HepG2 (cell line): ENCODE results near the gene INTS14. TPM values are rescaled to one million over a fixed set of nuclear protein-coding genes. Genes with fewer than 3 reads are reported as not detected.

Experiments
- ADNP ChIP-seq: sonication (generic); formaldehyde crosslinking; IDR thresholded peaks from 2 replicates; pipeline ENCODE4 v1.4.0; 2020; ENCODE audit warnings: missing genetic modification reagents
- DPF2 ChIP-seq: sonication (generic); formaldehyde crosslinking; IDR thresholded peaks from 2 replicates; pipeline ENCODE4 v1.4.0; 2020; ENCODE audit warnings: mild to moderate bottlenecking, low read depth, missing genetic modification reagents, borderline replicate concordance
- ETV5 ChIP-seq: IDR thresholded peaks from 2 replicates; pipeline ENCODE4 v1.6.1; 2018; ENCODE audit warnings: missing biosample characterization, missing genetic modification reagents, inconsistent platforms, borderline replicate concordance
- HHEX ChIP-seq: IDR thresholded peaks from 2 replicates; pipeline ENCODE4 v1.6.1; 2016; ENCODE audit warnings: control low read depth
- IKZF1 ChIP-seq: fragments of 450-650 bp; IDR thresholded peaks from 2 replicates; pipeline ENCODE4 v1.7.1; 2016
- JUN ChIP-seq: sonication (generic); formaldehyde crosslinking; IDR thresholded peaks from 2 replicates; pipeline ENCODE4 v1.4.0; 2020; ENCODE audit warnings: mild to moderate bottlenecking, missing genetic modification reagents
- MTF1 ChIP-seq: sonication (generic); formaldehyde crosslinking; IDR thresholded peaks from 2 replicates; pipeline ENCODE4 v1.5.0; 2020; ENCODE audit warnings: missing genetic modification reagents
- NFKBIZ ChIP-seq: IDR thresholded peaks from 2 replicates; pipeline ENCODE4 v1.6.1; 2018; ENCODE audit warnings: missing genetic modification reagents, missing compliant biosample characterization
- POLR2AphosphoS5 ChIP-seq: IDR thresholded peaks from 2 replicates; pipeline ENCODE4 v1.6.1; 2012; ENCODE audit warnings: low read depth, low read length
- PRPF4 ChIP-seq: fragments of 200-400 bp; formaldehyde crosslinking; IDR thresholded peaks from 2 replicates; pipeline ENCODE4 v1.6.1; 2016; ENCODE audit warnings: low read length, low read depth; ENCODE audit not compliant: poor library complexity, severe bottlenecking
- RELA ChIP-seq: sonication (generic); formaldehyde crosslinking; IDR thresholded peaks from 2 replicates; pipeline ENCODE4 v1.4.0; 2020; ENCODE audit warnings: missing genetic modification reagents
- SPEN ChIP-seq: sonication (generic); formaldehyde crosslinking; IDR thresholded peaks from 2 replicates; pipeline ENCODE4 v1.5.1; 2020; ENCODE audit warnings: low read depth, mild to moderate bottlenecking, missing genetic modification reagents
- TEAD3 ChIP-seq: optimal IDR thresholded peaks from 2 replicates; pipeline ENCODE3; 2016; ENCODE audit warnings: borderline replicate concordance
- U2AF1 ChIP-seq: fragments of 200-400 bp; formaldehyde crosslinking; optimal IDR thresholded peaks from 2 replicates; pipeline ENCODE3; 2017; ENCODE audit warnings: mild to moderate bottlenecking, low read depth, low read length
- ZNF12 ChIP-seq: sonication (generic); formaldehyde crosslinking; IDR thresholded peaks from 2 replicates; pipeline ENCODE4 v1.5.0; 2020; ENCODE audit warnings: missing genetic modification reagents
- ZNF350 ChIP-seq: sonication (generic); formaldehyde crosslinking; IDR thresholded peaks from 2 replicates; pipeline ENCODE4 v1.4.0; 2020; ENCODE audit warnings: mild to moderate bottlenecking, low read depth, missing genetic modification reagents, borderline replicate concordance
- ZNF468 ChIP-seq: sonication (generic); formaldehyde crosslinking; IDR thresholded peaks from 2 replicates; pipeline ENCODE4 v1.8.0; 2022; ENCODE audit warnings: mild to moderate bottlenecking, moderate library complexity, missing genetic modification reagents
- ZNF562 ChIP-seq: sonication (generic); formaldehyde crosslinking; IDR thresholded peaks from 2 replicates; pipeline ENCODE4 v1.8.0; 2022; ENCODE audit warnings: missing genetic modification reagents, borderline replicate concordance
- ZNF781 ChIP-seq: sonication (generic); formaldehyde crosslinking; IDR thresholded peaks from 2 replicates; pipeline ENCODE4 v1.5.1; 2020; ENCODE audit warnings: borderline replicate concordance, mild to moderate bottlenecking, missing genetic modification reagents; ENCODE audit errors: not compliant biosample characterization
- polyA plus RNA-seq, 8 experiments: library from polyadenylated mRNA; depleted of rRNA in 3 of 8; stranded (reverse) in 7 of 8; unstranded in 1 of 8; fragments of >200 nt; fragmentation: Illumina TruSeq in 4 of 8; extraction: Trizol in 4 of 8; gene quantifications; 2 replicates each; pipeline versions ENCODE4 v1.2.1 to v1.2.3, GENCODE V29; 2011 to 2016; ENCODE audit warnings: low read depth in 4 of 8, missing spikeins in 1 of 8, mixed read lengths in 1 of 8; ENCODE audit not compliant: insufficient read depth in 1 of 8
- total RNA-seq, 5 experiments: library from RNA; depleted of rRNA; stranded (reverse); fragments of >200 nt; fragmentation: Illumina TruSeq; extraction: Trizol; gene quantifications; 2 replicates each; pipeline ENCODE4 v1.2.3, GENCODE V29; 2016; ENCODE audit warnings: low read depth in 1 of 5
- TF ChIP-seq, protein P1 (sequence below): sonication (generic); formaldehyde crosslinking; conservative IDR thresholded peaks from 2 replicates; pipeline ENCODE4 v1.8.0; 2022; ENCODE audit warnings: mild to moderate bottlenecking, moderate library complexity, missing genetic modification reagents
- TF ChIP-seq, protein P2 (sequence below), 2 experiments: sonication (generic) in 1 of 2; formaldehyde crosslinking in 1 of 2; IDR thresholded peaks; 2 replicates each; pipeline versions ENCODE4 v1.5.1 to v1.6.1; 2011 to 2020; ENCODE audit warnings: borderline replicate concordance in 1 of 2, low read depth in 1 of 2, low read length in 1 of 2, mild to moderate bottlenecking in 1 of 2, missing genetic modification reagents in 1 of 2, moderate library complexity in 1 of 2
- TF ChIP-seq, protein P3 (sequence below): sonication (generic); formaldehyde crosslinking; IDR thresholded peaks from 2 replicates; pipeline ENCODE4 v1.5.0; 2020; ENCODE audit warnings: mild to moderate bottlenecking, missing genetic modification reagents, borderline replicate concordance
- TF ChIP-seq, protein P4 (sequence below): sonication (generic); formaldehyde crosslinking; IDR thresholded peaks from 2 replicates; pipeline ENCODE4 v1.5.0; 2020; ENCODE audit warnings: missing genetic modification reagents

INTS14 gene
- total and polyA plus RNA-seq, 2 of the 13 experiments (the other 11 are each of a cell fraction or from before 2014, with no cell fraction given) = 41.4 to 52.0 TPM

DNA sequence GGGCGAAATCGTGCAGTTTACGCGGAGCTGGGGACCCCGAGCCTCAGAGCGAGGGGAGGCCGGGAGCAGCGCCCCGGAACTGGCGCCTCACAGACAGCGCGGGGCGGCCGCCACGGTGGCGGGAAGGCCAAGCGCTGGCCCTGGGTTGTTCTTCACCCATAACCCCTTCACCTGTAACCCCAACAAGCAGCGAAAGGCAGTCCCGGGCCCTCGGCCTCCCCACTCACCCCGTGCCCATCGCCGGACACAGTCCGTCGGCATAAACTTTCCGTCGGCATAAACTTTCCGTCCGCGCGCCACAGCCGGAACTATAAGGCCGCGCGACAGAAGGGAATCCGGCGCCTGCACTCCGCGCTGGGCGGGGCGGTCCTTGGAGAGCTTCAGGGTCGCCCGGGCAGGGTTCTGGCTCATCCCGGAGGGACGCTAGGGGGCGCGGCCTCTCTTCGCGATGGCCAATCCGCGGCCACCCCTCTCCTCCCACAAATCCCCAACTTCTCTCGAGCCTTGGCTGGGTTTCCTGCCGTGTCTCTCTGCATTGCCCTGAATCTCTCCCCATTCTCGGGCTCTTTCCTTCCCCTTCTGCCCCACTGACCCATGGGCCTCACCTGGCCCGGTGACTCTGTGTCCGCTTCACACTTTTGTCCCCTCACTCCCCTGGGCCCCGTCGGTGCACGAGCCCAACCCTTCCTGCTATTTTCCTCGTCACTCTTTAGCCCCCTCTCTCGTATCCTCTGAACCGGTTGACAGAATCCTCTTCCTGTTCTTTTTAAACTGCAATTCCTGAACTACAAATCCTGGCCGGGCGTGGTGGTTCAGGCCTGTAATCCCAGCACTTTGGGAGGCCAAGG, at the start of gene INTS14 (continued):
- TF ChIP-seq PRPF4 (no peak), RELA (CRISPR knock-in tag) (no peak), ZNF12 (peak; percentile 61; the same call in 1 of the 2 replicates), NFKBIZ (CRISPR knock-in tag) (0 out of 2 replicates have a peak, but pooled peaks have one; percentile 65), TEAD3 (CRISPR knock-in tag) (peak; percentile 83), MTF1 (CRISPR knock-in tag) (no peak), ZNF468 (CRISPR knock-in tag) (0 out of 2 replicates have a peak, but pooled peaks have one; percentile 43), JUN (CRISPR knock-in tag) (no peak), HHEX (no peak), U2AF1 (no peak), SPEN (CRISPR knock-in tag) (peak; percentile 96), ZNF781 (CRISPR knock-in tag) (peak; percentile 32), IKZF1 (no peak), ADNP (CRISPR knock-in tag) (peak; percentile 46; the same call in 1 of the 2 replicates), ZNF350 (CRISPR knock-in tag) (peak; percentile 94), ETV5 (peak; percentile 88), DPF2 (no peak), ZNF562 (no peak), POLR2AphosphoS5 (peak; percentile 87)
- TF ChIP-seq, protein P1, sequence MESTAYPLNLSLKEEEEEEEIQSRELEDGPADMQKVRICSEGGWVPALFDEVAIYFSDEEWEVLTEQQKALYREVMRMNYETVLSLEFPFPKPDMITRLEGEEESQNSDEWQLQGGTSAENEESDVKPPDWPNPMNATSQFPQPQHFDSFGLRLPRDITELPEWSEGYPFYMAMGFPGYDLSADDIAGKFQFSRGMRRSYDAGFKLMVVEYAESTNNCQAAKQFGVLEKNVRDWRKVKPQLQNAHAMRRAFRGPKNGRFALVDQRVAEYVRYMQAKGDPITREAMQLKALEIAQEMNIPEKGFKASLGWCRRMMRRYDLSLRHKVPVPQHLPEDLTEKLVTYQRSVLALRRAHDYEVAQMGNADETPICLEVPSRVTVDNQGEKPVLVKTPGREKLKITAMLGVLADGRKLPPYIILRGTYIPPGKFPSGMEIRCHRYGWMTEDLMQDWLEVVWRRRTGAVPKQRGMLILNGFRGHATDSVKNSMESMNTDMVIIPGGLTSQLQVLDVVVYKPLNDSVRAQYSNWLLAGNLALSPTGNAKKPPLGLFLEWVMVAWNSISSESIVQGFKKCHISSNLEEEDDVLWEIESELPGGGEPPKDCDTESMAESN (CRISPR knock-in tag) = peak; percentile 82
- TF ChIP-seq, protein P2, sequence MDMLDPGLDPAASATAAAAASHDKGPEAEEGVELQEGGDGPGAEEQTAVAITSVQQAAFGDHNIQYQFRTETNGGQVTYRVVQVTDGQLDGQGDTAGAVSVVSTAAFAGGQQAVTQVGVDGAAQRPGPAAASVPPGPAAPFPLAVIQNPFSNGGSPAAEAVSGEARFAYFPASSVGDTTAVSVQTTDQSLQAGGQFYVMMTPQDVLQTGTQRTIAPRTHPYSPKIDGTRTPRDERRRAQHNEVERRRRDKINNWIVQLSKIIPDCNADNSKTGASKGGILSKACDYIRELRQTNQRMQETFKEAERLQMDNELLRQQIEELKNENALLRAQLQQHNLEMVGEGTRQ (IDR thresholded peaks at IDR 0.05; ENCODE audit: low read depth, low read length) = no peak
- TF ChIP-seq, protein P2 (CRISPR knock-in tag; IDR thresholded peaks at IDR 0.05; ENCODE audit: borderline replicate concordance) = peak; percentile 45; the same call in 1 of the 2 replicates
- TF ChIP-seq, protein P3, sequence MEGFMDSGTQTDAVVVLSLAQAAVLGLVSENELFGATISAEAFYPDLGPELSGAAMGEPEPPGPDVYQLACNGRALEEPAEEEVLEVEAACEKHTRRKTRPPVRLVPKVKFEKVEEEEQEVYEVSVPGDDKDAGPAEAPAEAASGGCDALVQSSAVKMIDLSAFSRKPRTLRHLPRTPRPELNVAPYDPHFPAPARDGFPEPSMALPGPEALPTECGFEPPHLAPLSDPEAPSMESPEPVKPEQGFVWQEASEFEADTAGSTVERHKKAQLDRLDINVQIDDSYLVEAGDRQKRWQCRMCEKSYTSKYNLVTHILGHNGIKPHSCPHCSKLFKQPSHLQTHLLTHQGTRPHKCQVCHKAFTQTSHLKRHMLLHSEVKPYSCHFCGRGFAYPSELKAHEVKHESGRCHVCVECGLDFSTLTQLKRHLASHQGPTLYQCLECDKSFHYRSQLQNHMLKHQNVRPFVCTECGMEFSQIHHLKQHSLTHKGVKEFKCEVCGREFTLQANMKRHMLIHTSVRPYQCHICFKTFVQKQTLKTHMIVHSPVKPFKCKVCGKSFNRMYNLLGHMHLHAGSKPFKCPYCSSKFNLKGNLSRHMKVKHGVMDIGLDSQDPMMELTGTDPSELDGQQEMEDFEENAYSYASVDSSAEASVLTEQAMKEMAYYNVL = peak; percentile 78; the same call in 1 of the 2 replicates
- TF ChIP-seq, protein P4, sequence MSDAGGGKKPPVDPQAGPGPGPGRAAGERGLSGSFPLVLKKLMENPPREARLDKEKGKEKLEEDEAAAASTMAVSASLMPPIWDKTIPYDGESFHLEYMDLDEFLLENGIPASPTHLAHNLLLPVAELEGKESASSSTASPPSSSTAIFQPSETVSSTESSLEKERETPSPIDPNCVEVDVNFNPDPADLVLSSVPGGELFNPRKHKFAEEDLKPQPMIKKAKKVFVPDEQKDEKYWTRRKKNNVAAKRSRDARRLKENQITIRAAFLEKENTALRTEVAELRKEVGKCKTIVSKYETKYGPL (CRISPR knock-in tag) = peak; percentile 35; the same call in 1 of the 2 replicates
